Nephron (organoid): ENCODE results near the gene ATRNL1.
"Not testable (repeated sequence)": the region's sequence is repeated elsewhere in the genome, so short reads cannot be mapped to it uniquely, and the experiment has no call there.

Experiments
- H3K27ac Mint-ChIP-seq, 3 experiments: 2 replicates each; pipeline ENCODE4 v1.8.0; 2020; ENCODE audit warnings: mixed read lengths in 3 of 3, mild to moderate bottlenecking in 2 of 3, moderate library complexity in 1 of 3
- H3K27me3 Mint-ChIP-seq: 2 replicates; pipeline ENCODE4 v1.8.0; 2021; ENCODE audit warnings: low read depth, mild to moderate bottlenecking, moderate library complexity, mixed read lengths
- H3K36me3 Mint-ChIP-seq: 2 replicates; pipeline ENCODE4 v1.8.0; 2020; ENCODE audit warnings: low read depth, mixed read lengths
- H3K4me1 Mint-ChIP-seq: 2 replicates; pipeline ENCODE4 v1.8.0; 2020; ENCODE audit warnings: mixed read lengths
- H3K4me3 Mint-ChIP-seq, 3 experiments: 2 replicates each; pipeline ENCODE4 v1.8.0; 2020; ENCODE audit warnings: mild to moderate bottlenecking in 3 of 3, mixed read lengths in 3 of 3, moderate library complexity in 2 of 3
- H3K9me3 Mint-ChIP-seq: 2 replicates; pipeline ENCODE4 v1.8.0; 2020; ENCODE audit warnings: mixed read lengths
- CTCF ChIP-seq, 3 experiments: fragments of 200-600 bp; sonication (generic); IDR thresholded peaks; one replicate each; pipeline ENCODE4 v1.5.0; 2021; ENCODE audit warnings: antibody characterized with exemption in 3 of 3; ENCODE audit not compliant: unreplicated experiment in 3 of 3

The ATRNL1 gene

GRCh38 chr10:115239761-115240160 is 146.6 kb downstream of the ATRNL1 start:
- Mint-ChIP-seq H3K4me3 (no peak overlapping the region), H3K36me3 (peaks cover 14% of the 10 kb centered on the region), H3K27me3 (no peaks in the 10 kb centered on the region), H3K4me1 (no peaks in the 10 kb centered on the region), H3K27ac (no peak overlapping the region), H3K9me3 (peaks cover 8% of the 10 kb centered on the region)
- TF ChIP-seq CTCF (IDR thresholded peaks at IDR 0.05; ENCODE audit: unreplicated experiment in 3 of 3) = no peak

GRCh38 chr10:115250784-115251183 is 157.6 kb downstream of the ATRNL1 start:
- no peaks in the 10 kb centered on the region for H3K27me3 Mint-ChIP-seq
- H3K9me3 Mint-ChIP-seq = peaks cover 20% of the 10 kb centered on the region
- no peak for TF ChIP-seq CTCF (IDR thresholded peaks at IDR 0.05; ENCODE audit: unreplicated experiment in 3 of 3)
- H3K4me1 Mint-ChIP-seq = no peaks in the 10 kb centered on the region
- no peak overlapping the region for H3K4me3 Mint-ChIP-seq
- peaks cover 30% of the 10 kb centered on the region for H3K36me3 Mint-ChIP-seq
- H3K27ac Mint-ChIP-seq = no peak overlapping the region

- Mint-ChIP-seq H3K9me3 (peaks cover 46% of the 10 kb centered on the region), H3K36me3 (peaks cover 53% of the 10 kb centered on the region)
- not testable (repeated sequence) for H3K27ac Mint-ChIP-seq, H3K4me1 Mint-ChIP-seq, H3K4me3 Mint-ChIP-seq, H3K27me3 Mint-ChIP-seq
Measured at GRCh38 chr10:115253765-115254164, 160.6 kb downstream of the ATRNL1 start.

- no peak overlapping the region for H3K27ac Mint-ChIP-seq
- no peaks in the 10 kb centered on the region for H3K27me3 Mint-ChIP-seq
- H3K4me1 Mint-ChIP-seq = no peaks in the 10 kb centered on the region
- H3K36me3 Mint-ChIP-seq = peaks cover 17% of the 10 kb centered on the region
- H3K4me3 Mint-ChIP-seq = no peak overlapping the region
- H3K9me3 Mint-ChIP-seq = no peaks in the 10 kb centered on the region
- TF ChIP-seq CTCF (IDR thresholded peaks at IDR 0.05; ENCODE audit: unreplicated experiment in 3 of 3) = no peak
Measured at GRCh38 chr10:115272482-115272881, 179.3 kb downstream of the ATRNL1 start.

- TF ChIP-seq CTCF (IDR thresholded peaks at IDR 0.05; ENCODE audit: unreplicated experiment in 3 of 3) = no peak
- H3K36me3 Mint-ChIP-seq = peaks cover 6% of the 10 kb centered on the region
- no peak overlapping the region for H3K4me3 Mint-ChIP-seq
- H3K27ac Mint-ChIP-seq = no peak overlapping the region
- no peaks in the 10 kb centered on the region for H3K4me1 Mint-ChIP-seq
- no peaks in the 10 kb centered on the region for H3K9me3 Mint-ChIP-seq
- H3K27me3 Mint-ChIP-seq = no peaks in the 10 kb centered on the region
Measured at GRCh38 chr10:115278294-115278693, 185.1 kb downstream of the ATRNL1 start.

GRCh38 chr10:115295213-115295805 is 202.1 kb downstream of the ATRNL1 start:
- no peaks in the 10 kb centered on the region for H3K27me3 Mint-ChIP-seq
- peaks cover 42% of the 10 kb centered on the region for H3K9me3 Mint-ChIP-seq
- TF ChIP-seq CTCF (IDR thresholded peaks at IDR 0.05; ENCODE audit: unreplicated experiment in 3 of 3) = no peak

More at GRCh38 chr10:115295213-115295805, 202.1 kb downstream of the ATRNL1 start:
- H3K27ac Mint-ChIP-seq = no peak overlapping the region
- no peaks in the 10 kb centered on the region for H3K4me1 Mint-ChIP-seq
- H3K36me3 Mint-ChIP-seq = peaks cover 45% of the 10 kb centered on the region
- no peak overlapping the region for H3K4me3 Mint-ChIP-seq
